ENCODE data around the gene NRP1. TPM values are rescaled to one million over a fixed set of nuclear protein-coding genes. Genes with fewer than 3 reads are reported as not detected.
A peak's percentile ranks its signal among the peaks of the same experiment; 100 is the strongest.

NRP1 gene
- total RNA-seq, 4 donors from 2014 or later = 40.4 to 123 (median 58.3) TPM

DNA sequence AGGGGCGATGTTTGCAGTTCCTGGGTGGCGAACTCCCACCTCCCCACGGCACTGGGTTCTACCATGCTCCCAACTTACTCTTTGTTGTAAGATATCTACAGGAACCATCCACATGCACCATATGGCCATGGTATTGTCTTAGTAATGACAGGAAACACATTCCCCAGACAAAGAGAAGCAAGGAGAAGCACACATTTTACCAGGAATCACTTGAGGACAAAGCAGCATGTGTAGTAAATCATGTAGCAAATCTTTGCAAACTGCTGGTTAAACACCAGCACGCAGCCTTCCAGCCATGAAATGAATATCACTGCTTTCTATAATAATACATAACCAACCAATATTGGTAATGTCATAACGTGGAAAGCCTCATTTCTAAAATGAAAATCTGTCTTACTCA is 101.2 kb downstream of the NRP1 start:
- no peaks in the 10 kb centered on the region for H3K36me3 ChIP-seq
- no peaks in the 10 kb centered on the region for H3K9me3 ChIP-seq
- WGBS, 2 donors = 88 to 89% methylated on average over 5 of the region's 5 CpGs
- H3K4me1 ChIP-seq = peaks cover 39 to 41% of the 10 kb centered on the region in 2 donors
- intact Hi-C loops (cut with DNase I) = no loop called here
- H3K4me3 ChIP-seq (replicated peaks in 1 of 3) = no peak overlapping the region
- DNase-seq = no peak
- H3K27ac ChIP-seq = peak overlapping the region in 2 of 3 donors; percentile 6 to 67
- no peak for TF ChIP-seq CTCF (IDR thresholded peaks at IDR 0.05)
- no peak for TF ChIP-seq POLR2A (IDR thresholded peaks at IDR 0.05)
- no peaks in the 10 kb centered on the region for H3K27me3 ChIP-seq

DNA sequence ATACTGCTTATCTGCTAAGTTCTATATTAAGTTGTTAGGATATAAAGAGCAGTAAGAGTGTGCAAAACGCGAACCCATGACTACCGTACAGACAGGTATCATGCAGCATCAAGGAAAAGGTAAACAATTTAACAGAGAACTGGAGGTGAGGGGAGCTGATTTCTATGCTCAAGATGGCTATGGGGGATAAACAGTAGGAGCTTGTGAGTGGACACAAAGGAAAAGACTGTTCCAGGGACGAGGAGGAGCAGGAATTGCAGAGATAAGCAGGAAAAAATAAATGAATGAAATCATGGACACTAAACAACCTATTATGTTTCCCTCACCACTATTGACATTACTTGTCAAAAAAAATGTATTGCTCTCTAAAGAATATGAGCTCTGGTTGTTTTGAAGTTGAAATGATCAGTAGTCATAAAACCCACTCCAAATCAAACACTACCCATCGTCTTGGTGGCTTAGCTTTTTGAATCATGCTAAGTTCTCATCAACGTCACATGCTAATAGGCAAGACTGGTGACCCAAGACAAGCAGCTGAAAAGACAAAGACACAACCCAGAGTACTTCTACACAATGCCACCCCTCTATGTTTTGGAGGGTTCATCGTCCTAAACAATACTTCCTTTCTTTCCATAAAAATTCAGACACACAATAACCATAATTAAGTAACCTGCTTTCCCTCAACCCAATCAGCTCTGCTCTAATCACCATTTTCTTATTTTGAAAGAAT is 102.7 kb downstream of the NRP1 start:
- H3K27me3 ChIP-seq = no peaks in the 10 kb centered on the region
- H3K4me3 ChIP-seq (replicated peaks in 1 of 3) = no peak overlapping the region
- WGBS, 2 donors = 95 to 97% methylated on average over 7 of the region's 7 CpGs
- H3K27ac ChIP-seq = no peak overlapping the region
- H3K36me3 ChIP-seq = no peaks in the 10 kb centered on the region
- H3K9me3 ChIP-seq = no peaks in the 10 kb centered on the region
- peaks cover 40 to 41% of the 10 kb centered on the region in 2 donors for H3K4me1 ChIP-seq
- TF ChIP-seq CTCF (IDR thresholded peaks at IDR 0.05) (no peak), POLR2A (IDR thresholded peaks at IDR 0.05) (no peak)
- intact Hi-C loops (cut with DNase I) = no loop called here
- no peak for DNase-seq

DNA sequence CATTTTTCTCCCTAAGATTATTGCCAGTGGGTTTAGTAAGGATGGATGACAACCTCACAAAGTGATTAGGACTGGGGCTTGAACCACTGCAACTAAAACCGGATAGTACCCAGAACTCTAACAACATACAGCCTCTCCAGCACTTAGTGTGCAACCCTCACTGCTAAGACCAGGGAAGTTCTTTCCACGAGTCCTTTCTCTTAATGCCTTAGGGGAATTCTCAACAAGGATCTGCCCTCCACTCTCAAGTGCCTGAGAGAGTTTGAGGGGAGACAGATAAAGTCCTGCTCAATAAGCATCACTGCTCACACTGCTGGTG is 104.6 kb downstream of the NRP1 start:
- no peak for TF ChIP-seq POLR2A (IDR thresholded peaks at IDR 0.05)
- TF ChIP-seq CTCF (IDR thresholded peaks at IDR 0.05) = no peak
- no peak overlapping the region for H3K4me3 ChIP-seq (replicated peaks in 1 of 3)
- 13 to 25% methylated on average over 2 of the region's 2 CpGs for WGBS, 2 donors
- peaks cover 32% of the 10 kb centered on the region in 2 donors for H3K4me1 ChIP-seq
- peak overlapping the region in 2 of 3 donors; percentile 22 to 63 for H3K27ac ChIP-seq
- no peak for DNase-seq
- intact Hi-C loops (cut with DNase I) = no loop called here
- H3K27me3 ChIP-seq = no peaks in the 10 kb centered on the region
- no peaks in the 10 kb centered on the region for H3K36me3 ChIP-seq
- H3K9me3 ChIP-seq = no peaks in the 10 kb centered on the region

GRCh38 chr10:33229252-33229948 is 105.1 kb downstream of the NRP1 start:
- Histone ChIP-seq H3K27me3 (no peaks in the 10 kb centered on the region), H3K4me3 (replicated peaks in 1 of 3) (no peak overlapping the region), H3K4me1 (peaks cover 27% of the 10 kb centered on the region in 2 donors), H3K36me3 (no peaks in the 10 kb centered on the region), H3K9me3 (no peaks in the 10 kb centered on the region), H3K27ac (peak overlapping the region; percentile 20 to 63 (median 22))
- WGBS, 2 donors = 25% methylated on average over 3 of the region's 3 CpGs
- peak; percentile 26 to 27 for DNase-seq
- intact Hi-C loops (cut with DNase I) = no loop called here
- TF ChIP-seq POLR2A (IDR thresholded peaks at IDR 0.05) = no peak
- TF ChIP-seq CTCF (IDR thresholded peaks at IDR 0.05) = no peak

- TF ChIP-seq CTCF (IDR thresholded peaks at IDR 0.05) = no peak
- TF ChIP-seq POLR2A (IDR thresholded peaks at IDR 0.05) = no peak
- no peak for DNase-seq
- no peaks in the 10 kb centered on the region for H3K27me3 ChIP-seq
- H3K4me1 ChIP-seq = peaks cover 24 to 27% of the 10 kb centered on the region in 2 donors
- no peaks in the 10 kb centered on the region for H3K36me3 ChIP-seq
- no peaks in the 10 kb centered on the region for H3K9me3 ChIP-seq
- H3K27ac ChIP-seq = peak overlapping the region in 2 of 3 donors; percentile 20 to 63
- intact Hi-C loops (cut with DNase I) = no loop called here
- WGBS, 2 donors = 78 to 83% methylated on average over 3 of the region's 3 CpGs
- no peak overlapping the region for H3K4me3 ChIP-seq (replicated peaks in 1 of 3)
These were observed 106.0 kb downstream of the NRP1 start for GRCh38 chr10:33228426-33228825.
